HUDEP-2 (cell line): ENCODE measurements around the gene ADM.

Experiments
- DNase-seq, 76 experiments: peaks; one replicate each; lab custom pipeline; 2025; ENCODE audit not compliant: unreplicated experiment in 76 of 76; lab: John Stamatoyannopoulos, UW

Gene ADM

DNA sequence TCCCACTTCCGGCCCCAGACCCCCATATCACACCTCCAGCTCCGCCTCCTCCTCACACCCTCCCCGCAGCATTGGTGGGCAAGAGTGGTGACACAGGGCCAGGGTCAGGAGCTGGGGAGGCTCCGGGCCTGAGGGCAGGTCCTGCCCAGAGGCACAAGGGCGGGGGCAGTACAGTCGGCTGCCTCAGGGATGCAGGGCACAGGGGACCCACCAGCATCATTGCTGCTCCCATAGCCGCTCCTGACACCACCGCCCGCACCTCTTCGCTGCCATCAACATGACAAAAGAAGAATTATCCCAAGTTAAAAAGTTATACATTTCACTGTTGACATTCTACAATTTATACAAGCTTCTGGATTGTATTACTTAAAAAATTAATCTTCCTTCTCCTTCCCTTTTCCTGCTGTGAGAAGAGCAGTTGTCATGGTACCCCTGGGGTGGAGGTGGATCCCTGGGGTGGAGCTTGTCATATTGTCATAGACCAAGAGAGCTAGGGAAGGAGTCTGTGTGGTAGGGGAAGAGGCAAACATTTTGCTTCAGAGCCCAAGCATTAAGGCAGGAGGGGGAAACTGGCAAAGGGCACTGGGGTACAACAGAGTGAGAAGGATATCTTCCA is 15.0 kb upstream of the ADM start:
- DNase-seq, result no peak

GRCh38 chr11:10291801-10292638 is 12.9 kb upstream of the ADM start:
- no peak for DNase-seq

DNA sequence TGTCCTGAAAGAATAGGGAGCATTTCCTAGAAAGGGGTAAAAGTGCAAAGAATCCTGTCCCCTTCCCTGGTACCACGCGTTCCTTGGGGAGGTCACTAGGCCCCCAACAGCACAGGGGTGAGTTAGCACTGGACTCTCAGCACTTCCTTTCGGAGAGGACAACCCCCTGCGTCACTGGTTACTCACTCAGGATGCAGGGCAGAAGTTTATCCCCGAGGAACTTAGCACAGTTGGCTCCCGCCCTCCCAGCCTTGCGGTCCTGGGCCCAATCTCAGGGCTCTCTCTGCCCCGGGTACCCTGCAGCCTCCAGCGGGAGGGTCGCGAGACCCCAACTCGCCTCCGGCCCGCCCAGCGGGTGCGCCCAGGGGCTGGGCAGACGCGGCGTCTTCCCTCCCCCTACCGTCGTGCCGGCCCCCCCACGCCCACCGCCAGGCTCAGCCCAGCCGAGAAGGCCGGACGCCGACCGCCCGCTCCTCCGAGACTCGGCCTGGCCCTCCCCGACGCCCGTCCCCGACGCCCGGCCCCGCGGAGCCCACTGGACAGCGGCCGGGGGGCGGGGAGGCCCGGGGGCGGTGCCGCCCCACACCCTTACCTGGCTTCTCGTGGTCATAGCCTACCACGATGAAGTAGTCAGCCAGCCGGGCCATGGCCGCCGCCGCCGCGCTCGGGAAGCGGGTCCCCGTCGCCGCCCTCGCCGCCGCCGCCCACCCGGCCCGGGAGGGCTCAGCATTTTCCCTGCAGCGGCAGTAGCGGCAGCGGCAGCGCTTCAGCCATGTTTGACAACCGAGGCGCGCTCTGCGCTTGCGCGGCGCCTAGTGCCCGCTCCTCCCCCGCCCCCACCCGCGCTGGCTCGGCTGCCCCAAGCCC is 11.2 kb upstream of the ADM start, which contains the start of gene SBF2:
Gene SBF2 (minus strand): TSS at position 797 of the 867 bp plus-strand sequence. CDS start 150 bp downstream, at position 647.
- DNase-seq, result peak in 40 of 76 experiments; percentile 1 to 64 (median 35)

DNA sequence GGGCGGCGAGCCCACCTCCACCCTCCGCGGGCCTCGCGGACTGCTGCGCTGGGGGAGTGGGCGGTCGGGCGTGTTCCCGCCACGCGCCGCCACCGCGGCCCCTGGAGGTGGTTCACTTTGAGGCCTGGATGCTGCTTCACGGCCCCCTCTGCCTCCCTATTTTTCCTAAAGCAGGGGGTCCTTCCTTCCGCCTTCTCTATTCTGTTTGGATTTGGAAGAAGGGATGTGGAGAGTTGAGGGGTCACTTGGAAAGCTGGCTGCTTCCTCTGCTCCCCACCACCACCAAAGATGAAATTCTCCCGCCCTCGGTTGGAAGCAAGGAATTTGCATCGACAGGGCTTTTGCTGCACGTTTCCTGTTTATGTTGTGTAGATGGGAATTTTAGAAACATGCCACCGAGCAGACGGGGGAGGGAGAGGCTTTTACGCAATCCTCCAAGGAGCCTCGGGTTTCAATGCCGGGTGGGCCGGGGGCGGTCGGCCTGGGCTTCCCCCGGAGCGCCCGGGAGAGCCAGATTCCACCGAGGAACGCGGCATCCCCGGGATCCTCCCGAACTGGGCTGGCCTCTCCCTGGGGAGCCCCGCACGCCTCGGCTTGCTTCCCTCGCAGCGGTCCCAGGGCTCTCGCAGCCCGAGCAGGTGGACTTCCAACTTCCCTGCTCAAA is 10.5 kb upstream of the ADM start:
- no peak for DNase-seq

- DNase-seq, result no peak
These were observed 9.6 kb upstream of the ADM start for GRCh38 chr11:10295064-10295901.

GRCh38 chr11:10298342-10298741 is 6.5 kb upstream of the ADM start:
- peak in 9 of 76 experiments; percentile 7 to 30 (median 9) for DNase-seq

- DNase-seq, result no peak
These were observed 3.1 kb upstream of the ADM start for GRCh38 chr11:10301656-10302358.

GRCh38 chr11:10302359-10302743 is 2.5 kb upstream of the ADM start:
- no peak for DNase-seq

GRCh38 chr11:10302744-10303557 is 1.9 kb upstream of the ADM start:
- peak in 8 of 76 experiments; percentile 4 to 26 (median 11) for DNase-seq

DNA sequence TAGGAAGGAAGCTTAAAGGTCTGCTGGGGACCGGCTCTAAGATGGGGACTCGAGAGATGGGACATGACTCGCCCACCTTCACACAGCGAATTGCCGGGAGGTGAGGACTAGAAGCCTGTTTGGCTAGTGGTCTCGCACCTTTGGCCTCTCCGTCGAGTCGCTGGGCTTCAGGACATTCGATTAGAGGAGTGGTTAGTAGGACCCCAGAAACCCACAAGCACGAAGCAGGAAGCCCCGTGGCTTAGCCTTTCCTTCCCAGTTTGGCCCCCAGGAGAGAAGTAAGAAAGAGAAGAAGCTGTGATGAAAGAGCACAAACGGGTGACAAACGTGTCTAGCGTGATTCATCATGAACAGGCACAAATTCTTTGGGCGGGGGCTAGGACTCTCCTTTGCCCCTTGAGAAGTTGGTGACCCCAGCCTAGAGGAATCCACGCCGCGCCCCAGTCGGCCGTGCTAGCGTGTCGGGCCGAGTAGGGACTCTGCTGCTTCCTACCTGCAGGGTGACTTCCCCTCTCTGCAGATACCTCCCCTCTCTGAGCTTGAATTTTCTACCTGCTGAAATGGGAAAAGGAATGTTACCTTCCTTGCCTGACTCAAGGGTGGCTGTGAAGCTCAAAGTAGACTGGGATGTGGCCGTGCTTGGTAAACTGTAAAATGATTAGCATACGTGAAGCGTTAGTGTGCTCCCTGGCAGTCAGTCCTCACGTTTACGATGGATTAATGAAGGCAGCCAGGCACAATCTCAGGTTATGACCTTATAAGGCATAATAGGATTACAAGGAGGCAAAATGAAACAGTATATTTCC is 1.1 kb upstream of the ADM start:
- DNase-seq, result no peak

GRCh38 chr11:10305262-10305963 is 540 bp downstream of the ADM start:
- peak in 30 of 76 experiments; percentile 7 to 51 (median 28) for DNase-seq

DNA sequence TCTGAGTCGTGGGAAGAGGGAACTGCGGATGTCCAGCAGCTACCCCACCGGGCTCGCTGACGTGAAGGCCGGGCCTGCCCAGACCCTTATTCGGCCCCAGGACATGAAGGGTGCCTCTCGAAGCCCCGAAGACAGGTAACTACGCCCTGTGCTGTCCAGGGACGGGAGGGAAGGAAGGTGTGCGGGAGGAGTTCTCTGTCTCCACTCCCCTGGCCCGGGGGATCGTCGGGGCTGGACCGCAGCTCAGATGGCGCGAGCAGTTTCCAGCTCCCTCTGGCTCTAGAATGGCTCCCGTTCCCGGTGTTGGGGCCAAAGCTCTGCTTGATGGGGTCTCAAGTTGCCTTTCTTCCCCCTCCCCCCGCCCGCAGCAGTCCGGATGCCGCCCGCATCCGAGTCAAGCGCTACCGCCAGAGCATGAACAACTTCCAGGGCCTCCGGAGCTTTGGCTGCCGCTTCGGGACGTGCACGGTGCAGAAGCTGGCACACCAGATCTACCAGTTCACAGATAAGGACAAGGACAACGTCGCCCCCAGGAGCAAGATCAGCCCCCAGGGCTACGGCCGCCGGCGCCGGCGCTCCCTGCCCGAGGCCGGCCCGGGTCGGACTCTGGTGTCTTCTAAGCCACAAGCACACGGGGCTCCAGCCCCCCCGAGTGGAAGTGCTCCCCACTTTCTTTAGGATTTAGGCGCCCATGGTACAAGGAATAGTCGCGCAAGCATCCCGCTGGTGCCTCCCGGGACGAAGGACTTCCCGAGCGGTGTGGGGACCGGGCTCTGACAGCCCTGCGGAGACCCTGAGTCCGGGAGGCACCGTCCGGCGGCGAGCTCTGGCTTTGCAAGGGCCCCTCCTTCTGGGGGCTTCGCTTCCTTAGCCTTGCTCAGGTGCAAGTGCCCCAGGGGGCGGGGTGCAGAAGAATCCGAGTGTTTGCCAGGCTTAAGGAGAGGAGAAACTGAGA is 1.4 kb downstream of the ADM start:
- no peak for DNase-seq

DNA sequence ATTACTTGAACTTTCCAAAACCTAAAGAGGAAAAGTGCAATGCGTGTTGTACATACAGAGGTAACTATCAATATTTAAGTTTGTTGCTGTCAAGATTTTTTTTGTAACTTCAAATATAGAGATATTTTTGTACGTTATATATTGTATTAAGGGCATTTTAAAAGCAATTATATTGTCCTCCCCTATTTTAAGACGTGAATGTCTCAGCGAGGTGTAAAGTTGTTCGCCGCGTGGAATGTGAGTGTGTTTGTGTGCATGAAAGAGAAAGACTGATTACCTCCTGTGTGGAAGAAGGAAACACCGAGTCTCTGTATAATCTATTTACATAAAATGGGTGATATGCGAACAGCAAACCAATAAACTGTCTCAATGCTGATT is 2.1 kb downstream of the ADM start:
- no peak for DNase-seq

GRCh38 chr11:10307400-10308200 is 2.7 kb downstream of the ADM start:
- peak in 51 of 76 experiments; percentile 18 to 85 (median 47) for DNase-seq
